ENCODE results near the gene ZFR2.
"Not testable (repeated sequence)": the region's sequence is repeated elsewhere in the genome, so short reads cannot be mapped to it uniquely, and the experiment has no call there.

The ZFR2 gene

DNA sequence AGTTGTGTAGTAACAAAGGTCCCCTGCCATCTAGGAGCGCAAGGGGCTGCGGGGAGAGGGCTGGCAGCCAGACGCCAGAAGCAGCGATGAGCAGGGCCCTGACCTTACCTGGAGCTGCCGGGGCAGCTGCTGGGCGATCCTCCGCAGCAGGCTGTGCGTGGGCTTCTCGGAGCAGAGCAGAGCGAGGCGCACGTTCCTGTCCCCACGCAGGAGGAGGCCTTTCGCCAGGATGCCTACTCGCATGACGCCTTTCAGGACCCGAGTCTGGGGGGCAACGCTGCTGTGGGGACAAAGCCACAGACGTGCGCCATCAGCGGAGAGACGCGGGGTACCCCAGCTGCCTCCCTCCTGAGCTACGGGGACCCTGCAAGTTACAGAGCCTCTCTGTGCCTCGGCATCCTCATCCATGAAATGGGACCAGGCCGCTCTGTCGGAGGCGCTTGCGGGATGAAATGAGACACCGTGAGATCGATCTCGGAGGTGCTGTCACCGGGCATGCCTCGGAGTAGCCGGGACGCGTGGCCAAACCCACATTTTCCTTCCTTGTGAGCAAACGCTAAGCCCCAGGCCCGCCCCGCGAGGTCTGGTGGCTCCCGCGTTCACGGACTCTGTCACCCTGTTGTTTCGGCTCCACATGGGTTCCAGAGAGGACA is 52.1 kb downstream of the ZFR2 start:
- no peak for DNase-seq (ENCODE audit: low read depth in 1 of 2, low spot score in 1 of 2)

DNA sequence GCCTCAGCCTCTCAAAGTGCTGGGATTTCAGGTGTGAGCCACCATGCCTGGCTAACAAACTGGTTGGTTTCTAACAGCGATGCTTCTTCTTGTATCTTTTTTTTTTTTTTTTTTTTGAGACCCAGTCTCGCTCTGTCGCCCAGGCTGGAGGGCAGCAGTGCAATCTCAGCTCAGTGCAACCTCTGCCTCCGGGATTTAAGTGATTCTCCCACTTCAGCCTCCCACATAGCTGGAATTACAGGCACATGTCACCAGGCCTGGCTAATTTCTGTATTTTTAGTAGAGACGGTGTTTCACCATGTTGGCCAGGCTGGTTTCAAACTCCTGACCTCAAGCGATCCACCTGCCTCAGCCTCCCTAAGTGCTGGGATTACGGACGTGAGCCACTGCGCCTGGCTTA is 52.7 kb downstream of the ZFR2 start:
- DNase-seq (ENCODE audit: low read depth in 1 of 2, low spot score in 1 of 2): not testable (repeated sequence)

DNA sequence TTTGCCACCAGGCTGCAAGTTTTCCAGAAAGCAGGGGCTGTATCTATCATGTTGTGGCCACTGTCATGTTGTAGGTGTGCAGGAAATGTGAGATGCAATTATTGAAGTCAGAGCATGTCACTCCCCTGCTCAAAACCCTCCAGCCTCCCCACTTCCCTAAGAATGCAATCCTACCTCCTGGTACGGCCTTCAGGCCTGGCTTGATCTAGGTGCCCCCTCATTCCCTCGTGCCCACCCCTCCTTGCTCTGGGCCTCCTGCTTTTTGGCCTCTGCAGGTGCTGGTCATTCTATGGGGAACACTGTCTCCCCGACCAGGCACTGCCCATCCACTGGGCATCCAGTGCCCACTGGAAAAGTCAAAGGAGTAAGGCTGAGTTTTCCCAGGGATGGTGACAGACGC is 54.2 kb downstream of the ZFR2 start:
- DNase-seq (ENCODE audit: low read depth in 1 of 2, low spot score in 1 of 2): no peak

DNA sequence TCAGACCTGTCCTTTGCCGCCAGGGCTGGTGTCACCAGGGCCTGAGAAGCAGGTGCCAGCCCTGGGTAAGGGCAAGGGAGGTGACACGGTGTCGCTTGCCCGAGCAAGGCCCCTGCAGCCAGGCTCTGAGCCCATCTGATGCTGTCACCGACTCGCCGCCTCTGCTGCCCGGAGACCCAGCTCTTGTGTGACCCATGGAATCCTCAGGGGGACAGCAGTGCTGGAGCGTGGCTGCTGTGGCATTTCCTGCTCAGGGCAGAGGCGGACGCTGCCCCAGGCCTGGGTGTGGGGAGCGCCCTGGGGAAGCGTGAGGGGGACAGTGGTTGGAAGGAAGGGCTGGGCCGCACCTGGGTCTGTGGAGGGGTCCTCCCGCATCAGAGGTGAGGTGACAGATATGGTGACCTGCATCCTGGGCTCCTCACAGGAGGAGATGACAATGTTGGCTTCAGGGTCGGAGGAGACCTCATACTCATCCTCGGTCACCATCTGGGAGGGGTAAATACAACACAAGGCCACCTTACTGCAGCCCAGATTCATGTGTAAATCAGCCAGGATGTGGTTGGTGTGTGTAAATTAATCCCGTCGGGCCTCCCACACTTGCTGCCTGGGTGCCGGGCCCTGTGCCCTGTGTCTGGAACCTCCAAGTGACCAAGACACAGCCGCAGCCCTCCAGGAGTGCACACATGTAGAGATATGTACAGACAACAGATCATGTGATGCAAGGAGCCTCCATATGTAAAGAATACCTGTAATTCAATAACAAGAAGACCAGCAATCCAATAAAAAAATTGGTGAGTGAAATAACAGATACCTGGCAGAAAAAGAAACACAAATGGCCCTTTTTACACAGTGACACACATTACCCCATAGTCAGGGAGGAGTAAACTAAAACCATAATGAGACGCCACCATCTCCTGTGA is 55.1 kb downstream of the ZFR2 start:
- DNase-seq (ENCODE audit: low read depth in 1 of 2, low spot score in 1 of 2): no peak

DNA sequence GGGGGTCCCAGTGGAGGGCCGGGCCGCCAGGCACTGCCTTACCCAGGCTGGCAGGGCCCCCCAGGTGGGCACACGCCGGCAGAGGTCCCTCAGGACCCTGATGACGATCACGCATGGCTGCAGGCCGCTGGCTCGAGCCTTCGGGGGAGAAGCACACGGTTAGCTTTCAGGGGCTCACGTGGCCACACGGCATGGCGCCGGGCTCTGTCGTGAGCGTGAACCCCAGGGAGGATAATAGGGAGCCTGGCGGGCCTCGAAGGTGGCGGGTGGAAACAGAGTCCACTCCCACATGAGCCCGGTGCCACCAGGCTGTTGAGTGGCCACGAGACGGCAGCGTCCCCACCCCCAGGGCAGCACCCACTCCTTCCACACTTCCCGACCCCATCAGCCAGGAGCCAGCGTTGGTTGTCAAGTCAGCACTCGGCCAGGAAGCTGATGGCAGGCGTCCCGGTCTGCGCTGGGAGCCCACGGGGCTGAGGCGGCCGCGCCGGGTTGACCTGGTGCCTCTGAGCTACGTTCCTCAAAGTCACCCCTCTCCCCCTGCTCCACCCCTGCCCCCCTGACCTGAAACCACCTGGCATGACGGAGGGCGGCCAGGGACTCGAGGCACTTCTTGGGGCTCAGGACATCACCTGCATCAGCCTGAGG is 58.0 kb downstream of the ZFR2 start:
- no peak for DNase-seq (ENCODE audit: low read depth in 1 of 2, low spot score in 1 of 2)

DNA sequence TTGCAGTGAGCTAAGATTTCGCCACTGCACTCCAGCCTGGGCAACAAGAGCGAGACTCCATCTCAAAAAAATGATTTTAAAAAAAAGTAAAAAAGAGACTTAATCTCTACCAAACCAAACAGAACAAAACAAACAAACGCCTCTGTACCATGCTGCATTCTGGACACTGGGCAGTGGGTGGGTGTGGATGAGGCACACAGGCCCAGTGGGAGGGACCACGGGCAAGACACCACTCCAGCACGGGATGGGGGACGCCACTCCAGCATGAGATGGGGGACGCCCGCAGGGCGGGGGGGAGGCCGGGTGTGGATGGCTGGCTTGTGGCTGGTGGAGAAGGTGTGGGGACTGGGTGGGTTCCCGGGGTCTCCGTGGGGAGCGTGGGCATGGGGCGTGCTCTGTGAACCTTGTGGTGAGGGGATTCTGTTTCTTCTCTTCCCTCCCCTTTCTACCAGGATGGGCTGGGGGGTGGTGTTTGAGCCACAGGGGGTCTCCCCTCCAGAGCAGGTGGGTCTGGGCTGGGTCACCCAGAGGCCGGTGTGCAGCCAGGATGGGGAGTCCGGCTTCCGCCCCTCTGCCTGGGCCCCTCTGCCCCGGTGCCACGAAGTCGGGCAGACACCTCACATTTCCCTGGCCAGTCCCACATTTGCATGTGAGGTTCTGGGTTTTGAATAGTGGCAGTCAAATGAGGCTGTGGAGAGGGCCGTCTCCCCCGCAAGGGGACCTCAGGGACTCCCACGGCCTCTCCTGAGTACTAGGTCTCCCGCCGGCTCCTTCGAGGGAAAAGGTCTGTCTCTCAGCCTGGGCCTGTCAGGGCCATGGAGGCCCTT is 58.7 kb downstream of the ZFR2 start:
- no peak for DNase-seq (ENCODE audit: low read depth in 1 of 2, low spot score in 1 of 2)

DNA sequence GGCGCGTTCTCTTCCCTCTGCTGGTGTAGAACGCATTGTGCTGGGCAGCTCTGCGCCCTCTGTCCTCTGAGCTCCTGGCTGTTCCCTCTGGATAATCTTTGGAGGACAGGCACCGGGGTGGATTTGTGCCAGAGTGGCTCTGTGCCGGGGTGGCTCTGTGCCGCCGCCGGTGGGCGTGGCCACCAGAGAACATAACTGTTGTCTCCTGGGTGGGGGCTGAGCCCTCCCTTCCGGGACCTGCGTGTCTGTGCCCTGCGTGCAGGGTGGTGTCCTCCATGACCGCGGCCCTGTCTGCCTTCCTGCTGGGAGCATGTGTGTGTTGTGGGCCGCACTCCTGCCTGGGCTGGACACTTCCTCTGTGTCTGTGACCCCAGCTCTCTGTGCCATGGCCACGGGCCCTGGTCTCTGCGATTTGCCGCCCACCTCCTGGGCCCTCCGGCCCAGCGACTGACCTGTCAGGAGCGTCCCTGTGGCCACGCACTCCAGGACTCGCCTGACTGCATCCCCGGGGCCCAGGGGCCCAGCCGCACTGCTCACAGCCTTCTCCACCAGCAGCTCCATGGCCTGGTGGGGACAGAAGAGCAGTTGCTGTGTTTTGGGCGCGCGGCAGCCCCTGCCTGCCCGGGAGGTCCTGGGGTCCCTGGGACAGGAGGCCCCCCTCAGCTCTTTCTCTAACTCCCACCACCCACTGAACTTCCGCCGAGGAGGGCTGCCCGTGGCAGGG is 60.3 kb downstream of the ZFR2 start:
- no peak for DNase-seq (ENCODE audit: low read depth in 1 of 2, low spot score in 1 of 2)

DNA sequence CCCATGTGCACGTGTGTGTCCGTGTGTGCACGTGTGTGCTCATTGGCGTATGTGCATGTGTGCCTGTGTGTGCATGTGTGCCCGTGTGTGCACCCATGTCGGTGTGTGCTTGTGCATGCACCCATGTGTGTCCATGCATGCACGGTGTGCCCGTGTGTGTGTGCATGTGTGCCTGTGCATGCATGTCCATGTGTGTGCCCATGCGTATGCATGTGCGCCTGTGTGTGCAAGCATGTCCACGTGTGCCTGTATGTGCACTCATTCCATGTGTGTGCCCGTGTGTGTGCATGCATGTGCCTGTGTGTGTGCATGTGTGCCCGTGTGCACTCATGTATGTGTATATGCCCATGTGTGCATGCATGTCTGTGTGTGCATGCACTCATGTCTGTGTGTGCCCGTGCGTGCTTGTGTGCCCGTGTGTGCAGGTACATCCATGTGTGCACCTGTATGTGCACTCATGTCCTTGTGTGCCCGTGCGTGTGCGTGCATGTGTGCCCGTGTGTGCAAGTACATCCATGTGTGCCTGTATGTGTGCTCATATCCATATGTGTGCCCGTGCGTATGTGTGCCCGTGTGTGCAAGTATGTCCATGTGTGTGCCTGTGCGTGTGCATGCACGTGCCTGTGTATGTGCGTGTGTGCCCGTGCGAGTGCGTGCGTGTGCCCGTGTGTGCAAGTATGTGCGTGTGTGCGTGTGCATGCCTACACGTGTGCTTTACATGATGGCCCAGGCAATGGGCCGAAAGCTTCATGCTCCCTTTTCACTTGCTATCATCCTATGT is 61.1 kb downstream of the ZFR2 start:
- DNase-seq (ENCODE audit: low read depth in 1 of 2, low spot score in 1 of 2): no peak

DNA sequence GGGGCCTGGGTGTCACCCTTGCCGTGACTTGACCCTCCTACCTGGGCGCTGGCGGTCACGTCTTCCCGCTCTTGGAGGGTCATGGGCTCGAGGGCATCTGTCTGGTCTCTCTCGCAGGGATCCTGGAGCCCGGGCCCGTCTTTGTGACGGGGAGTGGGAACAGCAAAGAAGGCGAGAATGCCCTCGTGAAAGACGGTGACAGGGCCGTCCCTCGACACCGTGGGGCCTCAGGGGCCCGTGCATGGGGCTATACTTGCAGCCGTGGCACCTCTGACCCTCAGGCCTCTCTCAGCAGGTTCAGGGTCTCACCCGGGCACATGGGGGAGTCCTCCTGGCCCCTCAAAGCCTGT is 61.7 kb downstream of the ZFR2 start:
- DNase-seq (ENCODE audit: low read depth in 1 of 2, low spot score in 1 of 2): no peak

DNA sequence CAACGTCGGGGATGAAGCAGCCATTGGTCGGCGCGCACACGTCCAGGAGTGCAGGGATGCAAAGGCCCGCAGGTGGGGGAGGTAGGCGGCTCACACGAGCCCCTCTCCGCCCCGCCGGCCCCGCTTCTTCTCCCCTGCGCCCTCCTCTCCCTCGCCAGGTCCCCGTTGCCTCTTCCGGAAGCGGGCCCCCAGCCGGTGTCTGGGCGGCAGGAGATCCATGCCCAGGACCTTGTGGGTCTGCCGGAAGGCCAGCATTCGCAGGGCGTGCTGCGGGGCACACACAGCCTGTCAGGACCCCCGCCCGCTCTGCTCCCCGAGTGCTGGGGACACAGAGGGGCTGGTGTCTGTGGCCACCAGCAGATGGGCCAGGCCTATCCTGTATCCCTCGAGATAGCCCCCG is 63.0 kb downstream of the ZFR2 start:
- no peak for DNase-seq (ENCODE audit: low read depth in 1 of 2, low spot score in 1 of 2)

DNA sequence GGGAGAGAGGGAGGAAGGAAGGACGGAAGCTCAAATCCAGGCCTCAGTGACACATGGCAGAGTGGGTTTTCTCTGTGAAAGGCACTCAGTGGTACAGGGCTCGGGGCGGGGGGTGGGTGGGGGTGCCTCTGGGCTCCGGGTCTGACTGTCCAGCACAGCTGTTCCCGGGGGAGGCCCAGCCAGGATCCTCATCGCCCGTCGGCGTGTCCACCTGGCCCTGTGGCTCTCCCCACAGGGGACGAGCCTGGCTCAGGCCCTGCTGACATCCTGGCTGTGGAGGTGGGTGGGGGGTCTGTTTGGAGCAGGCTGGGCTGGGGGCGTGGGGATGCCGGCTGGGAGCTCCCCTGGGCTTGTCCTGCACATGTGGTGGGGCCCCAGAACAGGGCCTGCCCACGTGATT is 64.4 kb downstream of the ZFR2 start:
- no peak for DNase-seq (ENCODE audit: low read depth in 1 of 2, low spot score in 1 of 2)

DNA sequence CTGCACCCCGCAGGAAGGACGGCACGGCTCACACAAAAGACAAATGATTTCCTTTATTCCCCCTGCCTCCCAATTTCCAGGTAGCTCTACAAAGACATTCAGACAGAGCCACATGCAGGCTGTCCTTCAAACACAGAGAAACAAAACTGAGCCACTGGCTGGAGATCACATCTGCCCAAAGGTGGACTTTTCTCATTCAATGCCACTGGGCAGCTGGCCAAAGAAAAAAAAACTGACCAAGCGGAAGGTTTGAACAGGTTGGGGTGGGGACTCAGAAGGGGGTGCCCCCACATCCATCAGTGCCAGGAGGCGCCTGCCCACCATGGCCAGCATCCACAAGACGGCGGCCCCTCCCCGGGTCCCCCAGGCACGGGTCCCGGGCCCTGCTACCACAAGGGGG is 64.9 kb downstream of the ZFR2 start:
- DNase-seq (ENCODE audit: low read depth in 1 of 2, low spot score in 1 of 2): no peak

DNA sequence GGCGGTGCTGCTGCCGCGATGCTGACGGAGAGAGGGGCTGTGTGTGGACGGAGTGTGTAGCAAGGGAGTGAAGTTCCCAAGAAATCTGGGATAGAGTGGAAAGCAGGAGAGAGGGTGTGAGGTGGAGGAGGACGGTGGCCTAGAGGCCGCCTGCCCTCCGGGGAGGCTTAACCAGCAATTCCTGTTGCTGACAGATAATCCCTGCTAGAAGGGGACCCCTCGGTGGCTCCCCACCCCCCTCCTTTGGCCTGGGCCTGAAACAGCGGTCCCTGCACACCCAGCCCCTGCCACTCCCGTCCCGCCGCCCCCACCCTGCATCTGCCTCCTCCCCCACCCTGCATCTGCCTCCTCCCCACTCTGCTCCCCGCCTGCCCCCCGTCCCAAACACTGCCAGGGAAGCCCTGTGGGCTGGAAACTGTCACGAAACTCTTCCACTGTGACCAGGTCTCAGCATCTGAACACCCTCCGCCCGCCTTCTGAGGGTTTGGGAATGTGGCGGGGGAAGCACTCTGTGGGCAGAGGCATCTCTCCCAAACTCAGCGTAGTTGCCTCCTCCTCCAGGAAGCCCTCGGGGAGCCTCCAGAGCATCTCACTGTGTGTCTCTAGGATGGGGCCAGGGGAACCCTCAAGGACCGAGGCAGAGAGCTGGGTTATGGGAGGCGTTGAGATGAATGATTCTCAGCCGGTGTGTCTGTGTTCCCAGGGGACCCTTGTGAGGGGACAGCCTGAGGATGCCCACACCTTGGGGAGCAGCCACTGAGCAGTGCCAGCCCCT is 65.5 kb downstream of the ZFR2 start:
- DNase-seq (ENCODE audit: low read depth in 1 of 2, low spot score in 1 of 2): no peak

DNA sequence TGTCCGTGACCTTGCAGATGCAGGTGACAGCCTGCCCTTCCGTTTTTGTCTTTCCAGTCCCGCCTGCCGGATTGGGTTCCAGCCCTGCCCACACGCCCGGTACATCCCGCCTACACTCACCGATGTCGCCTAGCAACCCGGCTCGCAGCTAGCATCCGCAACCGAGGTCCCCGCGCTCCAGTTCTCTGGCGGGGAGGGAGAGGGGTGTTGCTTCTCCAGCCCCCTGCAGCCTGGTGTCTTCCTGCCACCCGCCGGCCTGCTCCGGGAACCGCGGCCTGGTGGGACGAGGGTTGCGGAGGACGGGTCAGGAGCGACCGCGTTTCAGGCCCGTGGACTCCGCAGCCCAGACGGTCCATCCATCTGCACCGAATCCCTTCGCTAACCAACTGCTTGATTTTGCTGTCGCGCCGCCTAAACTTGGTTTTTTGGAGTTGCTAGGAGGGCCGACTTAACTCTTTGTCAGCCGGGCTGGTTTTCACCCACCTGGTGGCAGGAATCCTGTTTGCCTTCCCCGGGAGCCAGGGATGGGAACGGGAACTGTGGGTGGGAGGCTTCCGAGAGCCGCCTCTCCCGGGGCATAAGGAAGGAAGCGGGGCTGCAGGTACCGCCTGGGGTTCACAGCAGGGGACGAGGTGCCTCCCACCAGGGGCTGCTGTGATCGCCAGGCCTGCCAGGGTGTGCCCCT is 67.3 kb downstream of the ZFR2 start:
- DNase-seq (ENCODE audit: low read depth in 1 of 2, low spot score in 1 of 2): peak in 1 of 2 donors; percentile 29

DNA sequence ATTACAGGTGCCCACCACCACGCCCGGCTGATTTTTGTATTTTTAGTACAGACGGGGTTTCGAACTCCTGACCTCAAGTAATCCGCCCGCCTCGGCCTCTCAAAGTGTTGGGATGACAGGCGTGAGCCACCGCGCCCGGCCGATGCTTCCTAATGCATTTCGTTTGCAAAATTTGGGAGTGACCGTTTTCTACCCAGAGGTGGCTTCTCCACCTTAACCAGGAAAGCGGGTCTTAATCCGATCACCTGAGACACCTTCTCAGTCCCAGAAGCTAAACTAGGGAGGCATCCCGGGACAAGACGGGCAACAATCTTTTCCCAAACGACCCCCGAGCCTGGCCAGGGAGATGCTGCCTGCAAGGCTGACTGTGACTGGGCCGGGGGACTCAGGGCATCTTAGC is 67.8 kb downstream of the ZFR2 start:
- DNase-seq (ENCODE audit: low read depth in 1 of 2, low spot score in 1 of 2): no peak

DNA sequence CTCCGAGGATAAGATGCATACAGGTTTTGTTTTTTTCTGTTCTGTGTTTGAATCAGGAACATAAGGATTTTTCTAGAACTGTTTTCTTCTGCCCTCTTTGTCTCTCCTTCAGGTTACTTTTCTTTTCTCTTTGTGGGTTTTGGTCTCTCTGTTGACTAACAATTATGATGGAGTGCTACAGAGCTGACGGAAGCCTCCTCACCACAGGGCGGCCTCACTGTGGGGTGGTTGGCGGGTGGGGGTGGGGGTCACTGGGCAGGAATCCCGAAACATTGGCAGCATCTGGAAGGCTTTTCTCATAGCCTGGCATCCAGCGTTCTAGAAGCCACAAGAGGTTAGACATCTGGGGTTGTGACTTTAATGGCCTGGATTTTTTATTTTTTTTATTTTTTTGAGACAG is 70.7 kb downstream of the ZFR2 start:
- no peak for DNase-seq (ENCODE audit: low read depth in 1 of 2, low spot score in 1 of 2)

DNA sequence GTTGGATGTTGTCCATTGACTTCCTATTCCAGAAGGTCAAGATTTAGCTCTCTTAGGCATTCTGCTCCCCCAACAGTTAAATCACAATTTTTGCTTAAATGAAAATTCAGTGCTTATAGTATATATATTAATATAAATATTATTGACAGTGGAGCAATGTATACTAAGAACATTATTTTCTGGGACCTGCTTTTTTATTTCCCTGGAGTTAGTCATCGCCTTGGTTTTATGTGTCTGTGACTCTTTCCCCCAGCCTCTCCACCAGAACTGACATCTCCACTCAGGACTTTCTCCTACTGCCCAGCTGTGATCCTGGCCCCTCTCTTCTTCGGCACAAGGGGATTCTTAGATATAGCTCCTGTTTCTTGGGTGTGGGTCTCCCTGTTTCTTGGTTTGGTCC is 72.5 kb downstream of the ZFR2 start:
- DNase-seq (ENCODE audit: low read depth in 1 of 2, low spot score in 1 of 2): no peak

DNA sequence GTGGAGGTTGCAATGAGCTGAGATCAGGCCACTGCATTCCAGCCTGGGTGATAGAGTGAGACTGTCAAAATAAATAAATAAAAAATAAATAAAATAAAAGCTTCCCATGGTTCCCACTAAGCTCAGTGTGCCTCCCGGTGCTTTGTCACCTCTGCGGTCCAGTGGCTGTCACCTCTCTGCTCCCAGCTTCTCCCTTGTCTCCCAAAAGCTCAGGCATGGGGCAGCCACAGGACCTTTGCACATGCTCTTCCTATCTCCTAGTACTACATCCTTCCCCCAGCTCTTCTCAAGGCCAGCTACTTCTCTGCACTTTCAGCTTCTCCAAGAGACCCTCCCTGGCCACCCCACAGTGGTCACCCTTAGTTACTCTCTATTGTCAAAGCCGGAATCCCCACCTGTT is 75.0 kb downstream of the ZFR2 start:
- no peak for DNase-seq (ENCODE audit: low read depth in 1 of 2, low spot score in 1 of 2)

DNA sequence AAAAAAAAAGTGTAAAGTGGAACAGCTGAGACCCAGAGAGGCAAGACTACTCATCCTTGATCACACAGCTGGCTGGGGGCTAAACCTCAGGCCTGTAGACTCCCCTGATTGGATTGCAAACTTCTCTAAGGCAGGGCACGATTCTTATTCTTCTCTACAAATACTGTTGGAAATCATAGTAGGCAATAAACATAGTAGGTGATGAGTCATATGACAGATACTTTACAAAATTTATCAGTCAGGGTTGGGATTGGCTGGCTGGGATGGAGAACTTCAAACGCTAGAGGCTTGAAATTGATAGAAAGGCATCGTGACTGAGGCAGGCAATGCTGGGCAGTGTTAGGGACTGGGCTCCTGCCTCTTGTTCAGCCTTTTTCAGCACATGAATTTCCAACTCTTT is 76.7 kb downstream of the ZFR2 start:
- no peak for DNase-seq (ENCODE audit: low read depth in 1 of 2, low spot score in 1 of 2)

Data from activated T-helper 1 cell treated with anti-CD3 and anti-CD28 coated beads, Interleukin-2, amount 50 U/mL, for 16 hours (primary cell).